PC-9 (cell line): ENCODE measurements around the gene OR8D2. TPM values are rescaled to one million over a fixed set of nuclear protein-coding genes. Genes with fewer than 3 reads are reported as not detected.

Experiments
- BruUV-seq: library from RNA; stranded (reverse); fragments of 400-500 nt; replicated peaks from 2 replicates; lab custom pipeline; 2021; lab: Mats Ljungman, UMichigan
- CTCF ChIA-PET: fragments of 300-600 bp; sonication (Branson Sonifier 250); formaldehyde crosslinking; loops from one replicate; lab custom pipeline; 2022; ENCODE audit warnings: antibody characterized with exemption; lab: Charles Lee
- POLR2A ChIA-PET: fragments of 300-600 bp; sonication (Branson Sonifier 250); formaldehyde crosslinking; loops from one replicate; lab custom pipeline; 2022; ENCODE audit warnings: antibody characterized with exemption; ENCODE audit not compliant: unreplicated experiment; lab: Charles Lee
- DNase-seq, 2 experiments: peaks; one replicate each; pipeline versions ENCODE4 v3.0.0 to v3.0.0-alpha.2; 2015 to 2022; ENCODE audit warnings: mixed read lengths in 1 of 2
- H2AFZ ChIP-seq: fragments of 200-600 bp; sonication (generic); 2 replicates; pipeline ENCODE4 v1.8.1; 2017; ENCODE audit warnings: antibody characterized with exemption
- H3F3A ChIP-seq: fragments of 200-600 bp; sonication (generic); 2 replicates; pipeline ENCODE4 v1.8.1; 2017; ENCODE audit warnings: antibody characterized with exemption, mild to moderate bottlenecking, low read depth; ENCODE audit not compliant: insufficient read depth
- H3K27ac ChIP-seq: fragments of 200-600 bp; sonication (generic); 2 replicates; pipeline ENCODE4 v1.6.1; 2016; ENCODE audit warnings: mixed run types
- H3K27me3 ChIP-seq: fragments of 200-600 bp; sonication (generic); 2 replicates; pipeline ENCODE4 v1.6.1; 2016; ENCODE audit warnings: low read depth, mixed run types; ENCODE audit not compliant: insufficient read depth
- H3K36me3 ChIP-seq: fragments of 200-600 bp; sonication (generic); 2 replicates; pipeline ENCODE4 v1.6.1; 2016; ENCODE audit warnings: low read depth, mixed run types
- H3K4me1 ChIP-seq: fragments of 200-600 bp; sonication (generic); replicated peaks from 2 replicates; pipeline ENCODE4 v1.6.1; 2016; ENCODE audit warnings: mixed run types; ENCODE audit not compliant: insufficient read depth
- H3K4me2 ChIP-seq: fragments of 200-600 bp; sonication (generic); 2 replicates; pipeline ENCODE4 v1.6.1; 2017; ENCODE audit warnings: mixed run types
- H3K4me3 ChIP-seq: fragments of 200-600 bp; sonication (generic); 2 replicates; pipeline ENCODE4 v1.6.1; 2016; ENCODE audit warnings: mixed run types
- H3K79me2 ChIP-seq: fragments of 200-600 bp; sonication (generic); 2 replicates; pipeline ENCODE4 v1.6.1; 2017; ENCODE audit warnings: low read depth, mixed run types
- H3K9me2 ChIP-seq: fragments of 200-600 bp; sonication (generic); 2 replicates; pipeline ENCODE4 v1.8.1; 2017; ENCODE audit warnings: mild to moderate bottlenecking; ENCODE audit not compliant: insufficient read depth
- H3K9me3 ChIP-seq: fragments of 200-600 bp; sonication (generic); 2 replicates; pipeline ENCODE4 v1.8.1; 2016; ENCODE audit warnings: low read depth; ENCODE audit not compliant: insufficient read depth
- H4K20me1 ChIP-seq: fragments of 200-600 bp; sonication (generic); 2 replicates; pipeline ENCODE4 v1.8.1; 2017; ENCODE audit not compliant: insufficient read depth
- EZH2 ChIP-seq: fragments of 200-600 bp; sonication (generic); IDR thresholded peaks from 2 replicates; pipeline ENCODE4 v1.8.0; 2017; ENCODE audit warnings: antibody characterized with exemption, low read depth
- intact Hi-C: fragments of 100-400 bp; cut with micrococcal nuclease; formaldehyde crosslinking; loops from one replicate; pipeline ENCODE4 v1.10.0; 2022; ENCODE audit not compliant: unreplicated experiment
- total RNA-seq: library from RNA; stranded (reverse); gene quantifications from 2 replicates; pipeline ENCODE4 v1.2.3, GENCODE V29; 2021
- TF ChIP-seq, protein P1 (sequence below): fragments of 200-600 bp; sonication (generic); conservative IDR thresholded peaks from 2 replicates; pipeline ENCODE4 v1.6.1; 2017; ENCODE audit warnings: mixed run types, antibody characterized with exemption, mild to moderate bottlenecking, moderate library complexity

The OR8D2 gene
- total RNA-seq, 1 experiment from 2014 or later = not detected

- no peak for DNase-seq
- intact Hi-C loops = no loop called here
These were observed 25.3 kb downstream of the OR8D2 start for GRCh38 chr11:124294687-124295086.

GRCh38 chr11:124285610-124286344 is 34.2 kb downstream of the OR8D2 start:
- ChIA-PET CTCF (no interaction called here), POLR2A (no interaction called here)
- DNase-seq = no peak
- H4K20me1 ChIP-seq = no peaks in the 10 kb centered on the region
- H3K9me2 ChIP-seq = no peaks in the 10 kb centered on the region
- H3K4me1 ChIP-seq = no peaks in the 10 kb centered on the region
- no peak overlapping the region for H2AFZ ChIP-seq
- H3K4me3 ChIP-seq = no peak overlapping the region
- H3K4me2 ChIP-seq = no peak overlapping the region
- no TSS peak for BruUV-seq
- TF ChIP-seq, protein P1, sequence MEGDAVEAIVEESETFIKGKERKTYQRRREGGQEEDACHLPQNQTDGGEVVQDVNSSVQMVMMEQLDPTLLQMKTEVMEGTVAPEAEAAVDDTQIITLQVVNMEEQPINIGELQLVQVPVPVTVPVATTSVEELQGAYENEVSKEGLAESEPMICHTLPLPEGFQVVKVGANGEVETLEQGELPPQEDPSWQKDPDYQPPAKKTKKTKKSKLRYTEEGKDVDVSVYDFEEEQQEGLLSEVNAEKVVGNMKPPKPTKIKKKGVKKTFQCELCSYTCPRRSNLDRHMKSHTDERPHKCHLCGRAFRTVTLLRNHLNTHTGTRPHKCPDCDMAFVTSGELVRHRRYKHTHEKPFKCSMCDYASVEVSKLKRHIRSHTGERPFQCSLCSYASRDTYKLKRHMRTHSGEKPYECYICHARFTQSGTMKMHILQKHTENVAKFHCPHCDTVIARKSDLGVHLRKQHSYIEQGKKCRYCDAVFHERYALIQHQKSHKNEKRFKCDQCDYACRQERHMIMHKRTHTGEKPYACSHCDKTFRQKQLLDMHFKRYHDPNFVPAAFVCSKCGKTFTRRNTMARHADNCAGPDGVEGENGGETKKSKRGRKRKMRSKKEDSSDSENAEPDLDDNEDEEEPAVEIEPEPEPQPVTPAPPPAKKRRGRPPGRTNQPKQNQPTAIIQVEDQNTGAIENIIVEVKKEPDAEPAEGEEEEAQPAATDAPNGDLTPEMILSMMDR = no peak
- TF ChIP-seq EZH2 = no peak
- no peaks in the 10 kb centered on the region for H3K9me3 ChIP-seq
- H3F3A ChIP-seq = no peaks in the 10 kb centered on the region
- intact Hi-C loops = no loop called here
- no peaks in the 10 kb centered on the region for H3K36me3 ChIP-seq
- H3K27ac ChIP-seq = no peak overlapping the region
- H3K27me3 ChIP-seq = no peaks in the 10 kb centered on the region
- no peaks in the 10 kb centered on the region for H3K79me2 ChIP-seq

More at GRCh38 chr11:124294687-124295086, 25.3 kb downstream of the OR8D2 start:
- Histone ChIP-seq H3K27me3 (no peaks in the 10 kb centered on the region), H3K27ac (no peak overlapping the region), H3K36me3 (no peaks in the 10 kb centered on the region), H3K9me2 (0 out of 2 replicates have a peak, but pooled peaks cover 2% of the 10 kb centered on the region), H3F3A (no peaks in the 10 kb centered on the region), H3K79me2 (no peaks in the 10 kb centered on the region), H3K9me3 (no peaks in the 10 kb centered on the region), H2AFZ (no peak overlapping the region), H3K4me2 (no peak overlapping the region), H3K4me3 (no peak overlapping the region), H4K20me1 (no peaks in the 10 kb centered on the region), H3K4me1 (no peaks in the 10 kb centered on the region)
- BruUV-seq = no TSS peak
- TF ChIP-seq, protein P1 = no peak
- TF ChIP-seq EZH2 = no peak
- POLR2A ChIA-PET = no interaction called here
- CTCF ChIA-PET = no interaction called here

- DNase-seq = no peak
- POLR2A ChIA-PET = no interaction called here
- Histone ChIP-seq H3F3A (no peaks in the 10 kb centered on the region), H3K9me3 (no peaks in the 10 kb centered on the region), H3K4me1 (no peaks in the 10 kb centered on the region), H3K4me3 (no peak overlapping the region), H3K9me2 (no peaks in the 10 kb centered on the region), H3K4me2 (no peak overlapping the region), H3K36me3 (no peaks in the 10 kb centered on the region), H2AFZ (no peak overlapping the region), H3K27me3 (no peaks in the 10 kb centered on the region), H3K27ac (no peak overlapping the region), H3K79me2 (no peaks in the 10 kb centered on the region), H4K20me1 (no peaks in the 10 kb centered on the region)
- intact Hi-C loops = no loop called here
- TF ChIP-seq EZH2 = no peak
- TF ChIP-seq, protein P1 = no peak
- CTCF ChIA-PET = no interaction called here
- no TSS peak for BruUV-seq
These were observed 41.7 kb downstream of the OR8D2 start for GRCh38 chr11:124278261-124278660.
